DOHH2 (cell line): Measurements from ENCODE around the gene PHETA2.

ENCODE experiments used
- H3F3A ChIP-seq: fragments of 200-600 bp; sonication (generic), shearing (Covaris generic); 2 replicates; pipeline ENCODE4 v1.6.0; 2016; ENCODE audit warnings: antibody characterized with exemption, mild to moderate bottlenecking; ENCODE audit not compliant: control insufficient read depth, insufficient read depth
- H3K27ac ChIP-seq: fragments of 200-600 bp; sonication (generic); 2 replicates; pipeline ENCODE4 v1.5.1; 2014; ENCODE audit warnings: low read depth, mild to moderate bottlenecking, low read length, moderate library complexity
- H3K27me3 ChIP-seq: fragments of 200-600 bp; sonication (generic); 2 replicates; pipeline ENCODE4 v1.6.1; 2014; ENCODE audit warnings: mild to moderate bottlenecking, low read length, mixed read lengths; ENCODE audit not compliant: control insufficient read depth
- H3K36me3 ChIP-seq: fragments of 200-600 bp; sonication (generic); 2 replicates; pipeline ENCODE4 v1.6.1; 2014; ENCODE audit warnings: mild to moderate bottlenecking, low read length, moderate library complexity, mixed read lengths; ENCODE audit not compliant: control insufficient read depth
- H3K4me1 ChIP-seq: fragments of 200-600 bp; sonication (generic); 2 replicates; pipeline ENCODE4 v1.6.1; 2014; ENCODE audit warnings: mild to moderate bottlenecking, low read length, mixed read lengths; ENCODE audit not compliant: control insufficient read depth
- H3K4me2 ChIP-seq: fragments of 200-600 bp; sonication (generic); 2 replicates; pipeline ENCODE4 v1.6.0; 2014; ENCODE audit warnings: mild to moderate bottlenecking, low read length, moderate library complexity
- H3K4me3 ChIP-seq: fragments of 200-600 bp; sonication (generic); 2 replicates; pipeline ENCODE4 v1.5.1; 2014; ENCODE audit warnings: mild to moderate bottlenecking, low read length, mixed read lengths
- H3K79me2 ChIP-seq: fragments of 200-600 bp; sonication (generic); 2 replicates; pipeline ENCODE4 v1.6.1; 2014; ENCODE audit warnings: mild to moderate bottlenecking, low read length, mixed read lengths; ENCODE audit not compliant: control insufficient read depth
- H3K9me2 ChIP-seq: fragments of 200-600 bp; sonication (generic); replicated peaks from 2 replicates; pipeline ENCODE4 v1.6.1; 2014; ENCODE audit warnings: mild to moderate bottlenecking, low read length, mixed read lengths; ENCODE audit not compliant: control insufficient read depth
- H3K9me3 ChIP-seq: fragments of 200-600 bp; sonication (generic); 2 replicates; pipeline ENCODE4 v1.6.1; 2014; ENCODE audit warnings: antibody characterized with exemption, low read length, mixed read lengths; ENCODE audit not compliant: control insufficient read depth, insufficient read depth
- H4K20me1 ChIP-seq: fragments of 200-600 bp; sonication (generic); 2 replicates; pipeline ENCODE4 v1.6.0; 2014; ENCODE audit warnings: low read depth, mild to moderate bottlenecking, antibody characterized with exemption, low read length, moderate library complexity; ENCODE audit not compliant: control insufficient read depth, insufficient read depth
- EZH2phosphoT487 ChIP-seq: fragments of 200-600 bp; sonication (generic); IDR thresholded peaks from 2 replicates; pipeline ENCODE4 v1.6.1; 2017; ENCODE audit warnings: borderline replicate concordance, mild to moderate bottlenecking, antibody characterized with exemption, low read length, moderate library complexity, mixed read lengths
- TF ChIP-seq, protein P1 (sequence below): fragments of 200-600 bp; sonication (generic); IDR thresholded peaks from one replicate; pipeline ENCODE4 v1.5.1; 2014; ENCODE audit warnings: antibody characterized with exemption, mild to moderate bottlenecking, low read depth, low read length; ENCODE audit not compliant: poor library complexity, severe bottlenecking

Gene PHETA2

DNA sequence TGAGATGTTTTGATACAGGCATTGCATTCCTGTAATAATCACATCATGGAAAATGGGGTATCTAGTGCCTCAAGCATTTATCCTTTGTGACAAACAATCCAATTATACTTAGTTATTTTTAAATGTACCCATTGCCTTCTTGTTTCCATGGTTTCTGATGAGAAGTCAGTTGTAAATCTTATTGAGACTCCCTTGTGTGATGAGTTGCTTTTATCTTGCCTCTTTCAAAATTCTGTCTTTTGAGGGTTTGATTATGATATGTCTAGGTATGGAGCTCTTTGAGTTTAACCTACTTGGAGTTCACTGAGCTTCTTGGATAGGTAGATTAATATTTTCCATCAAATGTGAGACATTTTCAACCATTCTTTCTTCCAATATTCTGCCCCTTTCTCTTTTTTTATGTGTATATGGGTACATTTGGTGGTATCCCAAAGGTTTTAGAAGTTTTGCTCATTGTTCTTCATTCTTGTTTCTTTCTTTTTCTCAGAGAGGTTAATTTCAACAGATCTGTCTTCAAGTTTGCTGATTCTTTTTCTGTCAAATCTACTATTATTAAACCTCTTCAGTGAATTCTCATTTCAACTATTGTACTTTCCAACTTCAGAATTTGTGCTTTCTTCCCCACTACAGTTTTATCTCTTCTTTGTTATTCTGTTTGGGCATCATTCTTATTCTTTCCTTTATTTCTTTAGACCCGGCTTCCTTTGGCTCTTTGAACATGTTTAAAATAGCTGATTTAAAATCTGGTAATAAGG lies 17.1 kb upstream of the PHETA2 start:
- Histone ChIP-seq H3K27ac (no peak overlapping the region), H3F3A (peaks cover 18% of the 10 kb centered on the region), H3K36me3 (peaks cover 45% of the 10 kb centered on the region), H4K20me1 (no peaks in the 10 kb centered on the region), H3K79me2 (no peaks in the 10 kb centered on the region), H3K9me3 (peaks cover 25% of the 10 kb centered on the region), H3K4me1 (no peaks in the 10 kb centered on the region), H3K27me3 (no peaks in the 10 kb centered on the region), H3K4me2 (no peak overlapping the region), H3K4me3 (no peak overlapping the region), H3K9me2 (no peaks in the 10 kb centered on the region)
- TF ChIP-seq, protein P1, sequence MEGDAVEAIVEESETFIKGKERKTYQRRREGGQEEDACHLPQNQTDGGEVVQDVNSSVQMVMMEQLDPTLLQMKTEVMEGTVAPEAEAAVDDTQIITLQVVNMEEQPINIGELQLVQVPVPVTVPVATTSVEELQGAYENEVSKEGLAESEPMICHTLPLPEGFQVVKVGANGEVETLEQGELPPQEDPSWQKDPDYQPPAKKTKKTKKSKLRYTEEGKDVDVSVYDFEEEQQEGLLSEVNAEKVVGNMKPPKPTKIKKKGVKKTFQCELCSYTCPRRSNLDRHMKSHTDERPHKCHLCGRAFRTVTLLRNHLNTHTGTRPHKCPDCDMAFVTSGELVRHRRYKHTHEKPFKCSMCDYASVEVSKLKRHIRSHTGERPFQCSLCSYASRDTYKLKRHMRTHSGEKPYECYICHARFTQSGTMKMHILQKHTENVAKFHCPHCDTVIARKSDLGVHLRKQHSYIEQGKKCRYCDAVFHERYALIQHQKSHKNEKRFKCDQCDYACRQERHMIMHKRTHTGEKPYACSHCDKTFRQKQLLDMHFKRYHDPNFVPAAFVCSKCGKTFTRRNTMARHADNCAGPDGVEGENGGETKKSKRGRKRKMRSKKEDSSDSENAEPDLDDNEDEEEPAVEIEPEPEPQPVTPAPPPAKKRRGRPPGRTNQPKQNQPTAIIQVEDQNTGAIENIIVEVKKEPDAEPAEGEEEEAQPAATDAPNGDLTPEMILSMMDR: no peak
- no peak for TF ChIP-seq EZH2phosphoT487

DNA sequence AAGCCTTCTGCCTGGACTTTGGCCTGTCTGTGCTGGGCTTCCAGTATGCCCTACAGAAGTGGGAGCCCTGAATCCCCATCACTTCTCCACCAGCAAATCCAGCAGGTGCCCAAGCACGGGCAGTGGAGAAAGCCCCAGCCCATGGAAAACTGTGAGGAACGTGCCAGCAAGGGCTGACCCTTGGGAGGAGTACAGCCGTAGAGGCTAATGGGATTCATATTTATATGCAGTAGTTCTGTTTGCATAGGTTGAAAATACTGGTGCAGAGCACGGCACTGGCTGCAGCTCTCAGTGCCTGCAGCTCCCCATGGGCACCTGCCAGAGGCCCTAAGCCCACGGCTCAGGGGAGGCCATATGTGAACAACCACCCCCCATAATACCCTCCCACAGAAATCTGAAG lies 13.6 kb upstream of the PHETA2 start:
- H3K27ac ChIP-seq: no peak overlapping the region
- peaks cover 25% of the 10 kb centered on the region for H3K9me3 ChIP-seq
- H3K9me2 ChIP-seq: no peaks in the 10 kb centered on the region
- H4K20me1 ChIP-seq: no peaks in the 10 kb centered on the region
- peaks cover 68% of the 10 kb centered on the region for H3K36me3 ChIP-seq
- H3K79me2 ChIP-seq: no peaks in the 10 kb centered on the region
- H3K4me1 ChIP-seq: no peaks in the 10 kb centered on the region
- H3K4me2 ChIP-seq: no peak overlapping the region
- TF ChIP-seq, protein P1: no peak
- TF ChIP-seq EZH2phosphoT487: no peak
- H3K27me3 ChIP-seq: no peaks in the 10 kb centered on the region
- no peak overlapping the region for H3K4me3 ChIP-seq
- H3F3A ChIP-seq: peaks cover 18% of the 10 kb centered on the region

DNA sequence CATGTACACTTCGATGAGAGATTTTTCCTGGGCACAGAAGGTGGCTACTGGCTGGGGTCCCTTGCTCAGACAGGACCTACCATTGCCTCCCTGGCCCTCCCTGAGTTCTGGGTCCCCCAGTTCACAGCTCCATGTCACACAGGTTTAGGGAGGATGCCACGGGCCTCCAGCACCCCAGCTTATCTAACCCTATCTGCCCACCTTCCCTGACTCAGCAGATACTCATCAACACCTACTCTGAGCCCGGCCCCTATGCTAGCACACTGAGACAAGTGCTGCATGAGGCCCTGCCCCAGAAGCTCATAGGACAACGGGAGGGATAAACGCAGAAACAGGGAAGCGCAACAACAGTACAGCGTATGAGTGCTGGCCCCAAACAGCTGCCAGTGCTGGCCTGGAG lies 13.0 kb upstream of the PHETA2 start:
- H3K36me3 ChIP-seq: peaks cover 74% of the 10 kb centered on the region
- peaks cover 13% of the 10 kb centered on the region for H3F3A ChIP-seq
- no peak overlapping the region for H3K4me2 ChIP-seq
- H3K4me1 ChIP-seq: no peaks in the 10 kb centered on the region
- H4K20me1 ChIP-seq: no peaks in the 10 kb centered on the region
- peaks cover 25% of the 10 kb centered on the region for H3K9me3 ChIP-seq
- TF ChIP-seq, protein P1: no peak
- TF ChIP-seq EZH2phosphoT487: no peak
- no peaks in the 10 kb centered on the region for H3K79me2 ChIP-seq
- no peaks in the 10 kb centered on the region for H3K27me3 ChIP-seq
- H3K27ac ChIP-seq: no peak overlapping the region
- no peaks in the 10 kb centered on the region for H3K9me2 ChIP-seq
- no peak overlapping the region for H3K4me3 ChIP-seq
